Gastrocnemius medialis (tissue), 4 donors: ENCODE results near the gene TK2. TPM values are rescaled to one million over a fixed set of nuclear protein-coding genes. Genes with fewer than 3 reads are reported as not detected.
A peak's percentile ranks its signal among the peaks of the same experiment; 100 is the strongest.
"Not testable (repeated sequence)": the region's sequence is repeated elsewhere in the genome, so short reads cannot be mapped to it uniquely, and the experiment has no call there.

ENCODE experiments used
- ATAC-seq, 2 donors: fragments of 150-250 bp; one replicate each; pipeline ENCODE4 v1.9.1; 2016
- DNase-seq, 2 donors: peaks; one replicate each; pipeline ENCODE4 v3.0.0-alpha.2; 2019
- H3K27ac ChIP-seq, 4 donors: fragments of 200-600 bp; sonication (generic); 1 replicate in 1 of 4; 2 replicates in 3 of 4; pipeline ENCODE4 v1.5.1; 2016 to 2018; ENCODE audit warnings: mild to moderate bottlenecking in 2 of 4, moderate library complexity in 1 of 4
- H3K27me3 ChIP-seq, 3 donors: fragments of 200-600 bp; sonication (generic) in 2 of 3; 1 replicate in 1 of 3; 2 replicates in 2 of 3; pipeline versions ENCODE4 v1.5.1 to v1.6.0; 2016 to 2019; ENCODE audit warnings: mild to moderate bottlenecking in 1 of 3, moderate library complexity in 1 of 3
- H3K36me3 ChIP-seq, 2 donors: fragments of 200-600 bp; sonication (generic) in 1 of 2; one replicate each; pipeline ENCODE4 v1.5.1; 2017 to 2018
- H3K4me1 ChIP-seq, 2 donors: fragments of 200-600 bp; sonication (generic) in 1 of 2; one replicate each; pipeline ENCODE4 v1.5.1; 2016 to 2017; ENCODE audit warnings: mild to moderate bottlenecking in 2 of 2
- H3K4me3 ChIP-seq, 4 donors: fragments of 200-600 bp; sonication (generic) in 3 of 4; 1 replicate in 1 of 4; 2 replicates in 3 of 4; pipeline ENCODE4 v1.5.1; 2016 to 2019; ENCODE audit warnings: mild to moderate bottlenecking in 2 of 4
- H3K9me3 ChIP-seq, 3 donors: fragments of 200-600 bp; sonication (generic) in 2 of 3; 1 replicate in 1 of 3; 2 replicates in 2 of 3; pipeline ENCODE4 v1.5.1; 2016 to 2019
- CTCF ChIP-seq, 5 experiments: fragments of 450-650 bp in 3 of 5; fragments of 200-600 bp in 2 of 5; sonication (generic) in 2 of 5; IDR thresholded peaks in 4 of 5; conservative IDR thresholded peaks in 1 of 5; 1 replicate in 4 of 5; 2 replicates in 1 of 5; pipeline ENCODE4 v1.5.1; 2016 to 2019; ENCODE audit warnings: antibody characterized with exemption in 5 of 5, mild to moderate bottlenecking in 3 of 5, moderate library complexity in 3 of 5
- POLR2A ChIP-seq, 2 donors: fragments of 450-650 bp; IDR thresholded peaks; one replicate each; pipeline ENCODE4 v1.6.1; 2017; ENCODE audit warnings: antibody characterized with exemption in 2 of 2, mild to moderate bottlenecking in 2 of 2, moderate library complexity in 2 of 2
- in situ Hi-C, 4 donors: fragments of 200-750 bp; cut with MboI; loops; one replicate each; pipeline versions ENCODE4 v1.15.0 to v1.8.0; 2017; ENCODE audit warnings: low sequenced_read_pairs in 4 of 4
- intact Hi-C: fragments of 100-400 bp; cut with DNase I; formaldehyde crosslinking; loops from one replicate; pipeline ENCODE4 v1.15.1; 2023; ENCODE audit warnings: low total_unique reads
- total RNA-seq, 4 donors: library from RNA; depleted of rRNA; stranded (reverse); fragments of >200 nt; gene quantifications; one replicate each; pipeline versions ENCODE4 v1.1.0 to v1.2.3, GENCODE V29; 2016

The TK2 gene
- total RNA-seq, 4 donors from 2014 or later = 10.6 to 22.7 (median 15.5) TPM

GRCh38 chr16:66516808-66517585, 32.9 kb downstream of the TK2 start:
- intact Hi-C loops (loop anchor here (2.0 kb wide), 2 partner anchors 14 to 34 kb away; partner anchors contain the start of gene TK2), in situ Hi-C loops (loop anchor here in 1 of 4 donors (5.0 kb wide), 1 partner anchor 35 kb away; the partner anchor contains the start of genes CKLF and TK2)
- Histone ChIP-seq H3K27me3 (no peaks in the 10 kb centered on the region), H3K4me1 (peaks cover 40 to 69% of the 10 kb centered on the region in 2 donors), H3K27ac (peak overlapping the region; percentile 90 to 97 (median 96)), H3K4me3 (peak overlapping the region; percentile 26 to 51 (median 36)), H3K36me3 (peaks cover 0 to 10% of the 10 kb centered on the region in 2 donors), H3K9me3 (no peaks in the 10 kb centered on the region)
- TF ChIP-seq POLR2A (IDR thresholded peaks at IDR 0.05) (peak; percentile 65 to 82), CTCF (IDR thresholded peaks at IDR 0.05 in 4 of 5, conservative IDR thresholded peaks at IDR 0.05 in 1 of 5) (no peak)
- DNase-seq (peak; percentile 98 to 99), ATAC-seq (peak; percentile 97 to 99)

GRCh38 chr16:66516509-66516807, 33.5 kb downstream of the TK2 start:
- Histone ChIP-seq H3K36me3 (peaks cover 0 to 10% of the 10 kb centered on the region in 2 donors), H3K9me3 (no peaks in the 10 kb centered on the region), H3K4me3 (no peak overlapping the region), H3K4me1 (peaks cover 42 to 71% of the 10 kb centered on the region in 2 donors), H3K27me3 (no peaks in the 10 kb centered on the region), H3K27ac (peak overlapping the region; percentile 90 to 97 (median 96))
- ATAC-seq (peak in 1 of 2 donors; percentile 37), DNase-seq (no peak)
- in situ Hi-C loops (loop anchor here in 1 of 4 donors (5.0 kb wide), 1 partner anchor 36 kb away; the partner anchor contains the start of genes CKLF and TK2), intact Hi-C loops (loop anchor here (2.0 kb wide), 2 partner anchors 14 to 34 kb away; partner anchors contain the start of gene TK2)
- TF ChIP-seq CTCF (IDR thresholded peaks at IDR 0.05 in 4 of 5, conservative IDR thresholded peaks at IDR 0.05 in 1 of 5) (no peak), POLR2A (IDR thresholded peaks at IDR 0.05) (no peak)

- peaks cover 39 to 71% of the 10 kb centered on the region in 2 donors for H3K4me1 ChIP-seq
- no peaks in the 10 kb centered on the region for H3K9me3 ChIP-seq
- H3K36me3 ChIP-seq = peaks cover 0 to 10% of the 10 kb centered on the region in 2 donors
- TF ChIP-seq POLR2A (IDR thresholded peaks at IDR 0.05) (no peak), CTCF (IDR thresholded peaks at IDR 0.05 in 4 of 5, conservative IDR thresholded peaks at IDR 0.05 in 1 of 5) (peak in 1 of 5 experiments; percentile 36)
- ATAC-seq (no peak), DNase-seq (no peak)
- H3K4me3 ChIP-seq = no peak overlapping the region
- H3K27me3 ChIP-seq = no peaks in the 10 kb centered on the region
- intact Hi-C loops (loop anchor here (2.0 kb wide), 2 partner anchors 13 to 35 kb away; partner anchors contain the start of gene TK2), in situ Hi-C loops (loop anchor here in 1 of 4 donors (5.0 kb wide), 1 partner anchor 36 kb away; the partner anchor contains the start of genes CKLF and TK2)
- peak overlapping the region; percentile 90 to 97 (median 96) for H3K27ac ChIP-seq
Measured at GRCh38 chr16:66515596-66516508, 34.1 kb downstream of the TK2 start.

GRCh38 chr16:66514980-66515595, 34.8 kb downstream of the TK2 start:
- in situ Hi-C loops = loop anchor here in 1 of 4 donors (5.0 kb wide), 1 partner anchor 37 kb away; the partner anchor contains the start of genes CKLF and TK2
- H3K27me3 ChIP-seq, H3K4me3 ChIP-seq, DNase-seq, H3K9me3 ChIP-seq, ATAC-seq, intact Hi-C loops: not testable (repeated sequence)
- peaks cover 38 to 68% of the 10 kb centered on the region in 2 donors for H3K4me1 ChIP-seq
- H3K27ac ChIP-seq = peak overlapping the region; percentile 90 to 97 (median 96)
- peaks cover 0 to 14% of the 10 kb centered on the region in 2 donors for H3K36me3 ChIP-seq

GRCh38 chr16:66514391-66514790, 35.5 kb downstream of the TK2 start:
- intact Hi-C loops = not testable (repeated sequence)
- peaks cover 38 to 61% of the 10 kb centered on the region in 2 donors for H3K4me1 ChIP-seq

More at GRCh38 chr16:66514391-66514790, 35.5 kb downstream of the TK2 start:
- H3K36me3 ChIP-seq = peaks cover 0 to 21% of the 10 kb centered on the region in 2 donors
- H3K4me3 ChIP-seq, H3K27me3 ChIP-seq, ATAC-seq, H3K27ac ChIP-seq, DNase-seq, H3K9me3 ChIP-seq, in situ Hi-C loops: not testable (repeated sequence)
